ENCODE data around the gene LRP10.
"Not testable (repeated sequence)": the region's sequence is repeated elsewhere in the genome, so short reads cannot be mapped to it uniquely, and the experiment has no call there.

Gene LRP10

GRCh38 chr14:22871224-22872032, at the start of gene LRP10:
Gene LRP10 (plus strand): TSS chr14:22871740. CDS start chr14:22872304, 564 bp downstream.
- peak; percentile 65 for DNase-seq (ENCODE audit: low read depth)

GRCh38 chr14:22822016-22822570, 49.4 kb upstream of the LRP10 start:
- DNase-seq (ENCODE audit: low read depth): no peak

DNA sequence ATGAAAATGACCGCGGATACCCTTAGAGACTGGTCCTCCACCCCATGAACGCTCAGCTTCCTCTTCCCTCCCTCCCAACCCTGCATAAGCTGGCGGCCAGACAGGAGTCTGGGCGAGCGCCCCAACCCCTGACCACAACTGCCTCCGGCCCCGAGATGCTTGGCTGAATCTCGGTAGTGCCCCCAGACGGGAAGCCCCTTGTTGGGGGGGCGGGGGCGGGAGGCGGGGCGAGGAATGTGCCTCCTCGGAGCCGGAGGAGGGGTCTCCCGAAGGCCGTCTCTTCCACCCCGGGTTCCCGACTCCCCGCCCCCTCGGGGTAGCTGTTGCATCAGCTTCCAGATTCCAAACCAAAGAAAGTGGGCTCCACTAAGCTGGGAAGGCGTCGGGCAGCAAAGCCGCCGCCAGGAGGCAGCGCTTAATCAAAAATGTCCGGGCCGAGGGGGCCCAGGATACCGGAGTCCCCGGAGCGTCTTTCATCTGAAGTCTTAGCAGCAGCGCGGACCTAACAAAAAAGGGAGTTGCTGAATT, 48.9 kb upstream of the LRP10 start:
- peak; percentile 45 for DNase-seq (ENCODE audit: low read depth)

GRCh38 chr14:22824711-22825359, 46.7 kb upstream of the LRP10 start:
- no peak for DNase-seq (ENCODE audit: low read depth)

GRCh38 chr14:22829076-22829660, 42.4 kb upstream of the LRP10 start:
- DNase-seq (ENCODE audit: low read depth): not testable (repeated sequence)

GRCh38 chr14:22829661-22830442, 41.7 kb upstream of the LRP10 start, which contains the start of gene MRPL52:
Gene MRPL52 (plus strand): TSS chr14:22829887. CDS start chr14:22829913, 26 bp downstream.
- DNase-seq (ENCODE audit: low read depth): peak; percentile 83

- no peak for DNase-seq (ENCODE audit: low read depth)
Observed at GRCh38 chr14:22830443-22831010, 41.0 kb upstream of the LRP10 start.

DNA sequence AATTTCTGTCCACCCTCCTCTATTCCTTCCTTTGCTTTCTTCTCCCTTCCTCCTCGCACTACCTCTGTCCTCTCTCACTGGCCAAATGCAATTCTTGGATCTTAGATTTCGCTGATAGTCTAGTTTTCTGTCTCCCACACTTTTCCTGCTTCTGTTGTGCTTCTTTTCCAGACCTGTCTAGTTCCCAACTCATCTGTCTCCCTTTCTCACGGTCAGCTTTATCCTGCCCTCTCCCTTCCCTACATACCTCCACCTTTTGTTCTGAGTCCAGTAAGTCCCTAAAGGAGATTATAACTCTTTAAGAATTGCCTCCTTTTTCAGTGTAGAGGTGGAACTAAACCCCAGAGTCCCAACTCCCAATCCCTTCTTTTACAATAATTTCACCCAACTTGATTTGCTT, 36.0 kb upstream of the LRP10 start:
- DNase-seq (ENCODE audit: low read depth): no peak

GRCh38 chr14:22836301-22837113, 35.0 kb upstream of the LRP10 start, which contains the start of gene MMP14:
Gene MMP14 (plus strand): TSS chr14:22836585. CDS start chr14:22836818, 233 bp downstream.
- no peak for DNase-seq (ENCODE audit: low read depth)

GRCh38 chr14:22837114-22837749, 34.3 kb upstream of the LRP10 start:
- DNase-seq (ENCODE audit: low read depth): no peak

GRCh38 chr14:22837750-22838538, 33.6 kb upstream of the LRP10 start:
- DNase-seq (ENCODE audit: low read depth): no peak

DNA sequence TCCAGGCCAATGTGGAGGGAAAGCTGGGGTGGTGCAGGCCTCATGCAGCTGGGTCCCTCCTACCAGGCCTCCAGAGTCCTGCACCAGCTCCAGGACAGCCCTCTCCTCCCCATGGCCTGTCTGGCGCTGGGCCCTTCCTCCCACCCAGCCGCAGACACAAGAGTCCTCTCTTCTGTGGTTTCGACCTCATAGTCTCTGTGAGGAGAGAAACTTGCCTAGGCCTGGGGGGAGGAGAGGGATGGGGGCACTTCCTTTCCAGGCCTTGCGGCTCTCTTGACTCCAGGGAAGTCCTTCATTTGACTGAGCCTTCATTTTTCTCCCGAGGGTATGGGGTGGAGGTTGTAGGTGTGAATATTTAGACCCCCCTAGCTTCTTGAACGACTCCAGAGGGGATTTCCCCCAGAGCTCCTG, 32.9 kb upstream of the LRP10 start:
- DNase-seq (ENCODE audit: low read depth): no peak

DNA sequence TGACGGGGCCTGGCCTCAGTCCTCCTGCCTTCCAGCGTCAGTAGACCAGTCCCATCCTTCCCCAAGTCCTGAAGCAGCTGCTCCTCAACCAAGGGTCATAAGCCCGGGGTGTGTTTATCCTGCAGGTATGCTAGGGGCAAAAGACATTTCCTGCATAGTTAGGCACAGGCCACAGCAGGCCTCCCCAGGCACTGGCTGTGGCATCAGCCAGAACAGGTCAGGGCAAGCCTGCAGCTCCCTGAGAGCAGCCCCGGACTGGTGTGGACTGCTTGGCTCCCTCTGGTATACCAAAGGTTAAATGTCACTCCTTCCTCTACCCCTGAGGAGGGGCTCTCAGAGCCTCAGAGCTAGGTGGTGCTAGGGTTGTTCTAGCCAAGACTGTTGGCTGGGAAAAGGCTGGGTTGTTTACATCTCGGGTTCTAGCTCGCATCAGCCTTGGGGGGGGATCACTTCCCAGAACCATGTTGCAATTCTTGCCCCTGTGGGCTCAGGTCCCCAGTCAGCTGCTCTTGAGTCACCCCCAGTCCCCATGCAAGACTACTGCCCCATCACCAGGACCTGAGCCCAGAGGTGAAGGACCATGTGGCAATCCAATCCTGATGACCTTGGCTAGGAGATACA, 32.3 kb upstream of the LRP10 start:
- no peak for DNase-seq (ENCODE audit: low read depth)

DNA sequence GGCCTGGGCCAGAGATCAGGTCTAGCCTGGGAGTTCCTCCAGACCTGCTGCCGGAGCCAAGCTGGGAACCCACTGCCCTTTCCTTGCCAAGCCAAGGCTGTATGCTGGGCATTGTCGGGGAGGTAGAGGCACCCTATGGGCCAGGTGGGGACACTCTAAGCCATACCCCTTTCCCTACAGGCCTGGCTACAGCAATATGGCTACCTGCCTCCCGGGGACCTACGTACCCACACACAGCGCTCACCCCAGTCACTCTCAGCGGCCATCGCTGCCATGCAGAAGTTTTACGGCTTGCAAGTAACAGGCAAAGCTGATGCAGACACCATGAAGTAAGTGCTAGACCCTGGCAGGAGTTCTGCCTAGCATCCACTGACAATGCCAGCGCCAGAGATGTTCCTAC, 30.2 kb upstream of the LRP10 start:
- no peak for DNase-seq (ENCODE audit: low read depth)

DNA sequence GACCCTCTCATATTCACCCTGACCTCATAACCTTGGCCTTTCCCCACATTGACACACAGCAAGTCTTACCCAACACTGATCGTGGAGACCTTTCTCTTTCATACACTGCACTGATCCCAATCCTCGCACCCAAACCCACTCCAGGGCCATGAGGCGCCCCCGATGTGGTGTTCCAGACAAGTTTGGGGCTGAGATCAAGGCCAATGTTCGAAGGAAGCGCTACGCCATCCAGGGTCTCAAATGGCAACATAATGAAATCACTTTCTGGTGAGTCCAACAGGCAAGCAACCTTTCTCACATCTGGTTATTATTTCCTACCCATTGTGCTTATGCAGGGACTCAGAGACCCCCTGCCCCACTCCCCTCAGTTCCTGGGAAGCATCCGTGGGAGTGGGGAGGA, 29.8 kb upstream of the LRP10 start:
- no peak for DNase-seq (ENCODE audit: low read depth)

- DNase-seq (ENCODE audit: low read depth): no peak
Observed at GRCh38 chr14:22842211-22843122, 29.1 kb upstream of the LRP10 start.

Data from stimulated activated CD8-positive, alpha-beta memory T cell treated with anti-CD3 and anti-CD28 coated beads, Interleukin-4, amount 100 ng/mL, for 24 hours (primary cell).